ENCODE results near the gene PTH1R. TPM values are rescaled to one million over a fixed set of nuclear protein-coding genes. Genes with fewer than 3 reads are reported as not detected.

The PTH1R gene
- total RNA-seq, 2 donors from 2014 or later = 5.6 to 8.9 TPM

DNA sequence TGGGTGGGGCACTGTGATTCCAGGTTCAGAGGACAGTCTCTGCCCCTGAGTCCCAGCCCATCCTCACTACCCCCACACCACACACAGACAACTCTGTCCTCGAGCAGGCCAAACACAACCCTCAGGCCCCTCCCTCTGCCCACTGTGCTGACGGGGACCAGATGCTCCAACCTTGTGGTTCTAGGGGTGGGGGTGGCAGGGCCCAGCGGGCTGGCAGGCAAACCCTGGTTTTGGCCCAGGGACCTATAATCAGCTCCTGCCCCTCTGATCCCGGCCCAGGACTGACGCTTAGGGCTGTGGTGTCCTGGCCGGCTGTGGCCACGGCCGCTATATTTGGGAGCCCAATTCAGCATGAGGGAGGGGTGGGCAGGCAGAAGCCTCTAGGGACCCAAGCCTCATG is 9.2 kb upstream of the PTH1R start:
- ATAC-seq (ENCODE audit: insufficient number of reproducible peaks, low FRiP score, low read depth) (no peak), DNase-seq (ENCODE audit: low spot score) (no peak)
- no peaks in the 10 kb centered on the region for H3K27me3 ChIP-seq (replicated peaks; ENCODE audit: insufficient read depth)
- no peak overlapping the region for H3K27ac ChIP-seq
- TF ChIP-seq, protein P1, sequence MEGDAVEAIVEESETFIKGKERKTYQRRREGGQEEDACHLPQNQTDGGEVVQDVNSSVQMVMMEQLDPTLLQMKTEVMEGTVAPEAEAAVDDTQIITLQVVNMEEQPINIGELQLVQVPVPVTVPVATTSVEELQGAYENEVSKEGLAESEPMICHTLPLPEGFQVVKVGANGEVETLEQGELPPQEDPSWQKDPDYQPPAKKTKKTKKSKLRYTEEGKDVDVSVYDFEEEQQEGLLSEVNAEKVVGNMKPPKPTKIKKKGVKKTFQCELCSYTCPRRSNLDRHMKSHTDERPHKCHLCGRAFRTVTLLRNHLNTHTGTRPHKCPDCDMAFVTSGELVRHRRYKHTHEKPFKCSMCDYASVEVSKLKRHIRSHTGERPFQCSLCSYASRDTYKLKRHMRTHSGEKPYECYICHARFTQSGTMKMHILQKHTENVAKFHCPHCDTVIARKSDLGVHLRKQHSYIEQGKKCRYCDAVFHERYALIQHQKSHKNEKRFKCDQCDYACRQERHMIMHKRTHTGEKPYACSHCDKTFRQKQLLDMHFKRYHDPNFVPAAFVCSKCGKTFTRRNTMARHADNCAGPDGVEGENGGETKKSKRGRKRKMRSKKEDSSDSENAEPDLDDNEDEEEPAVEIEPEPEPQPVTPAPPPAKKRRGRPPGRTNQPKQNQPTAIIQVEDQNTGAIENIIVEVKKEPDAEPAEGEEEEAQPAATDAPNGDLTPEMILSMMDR (IDR thresholded peaks at IDR 0.05) = no peak
- no peaks in the 10 kb centered on the region for H3K9me3 ChIP-seq
- no peaks in the 10 kb centered on the region for H3K36me3 ChIP-seq
- no peak overlapping the region for H3K4me3 ChIP-seq
- peaks cover 25 to 79% of the 10 kb centered on the region in 2 donors for H3K4me1 ChIP-seq (ENCODE audit: control insufficient read depth in 1 of 2, low read depth in 2 of 2)

DNA sequence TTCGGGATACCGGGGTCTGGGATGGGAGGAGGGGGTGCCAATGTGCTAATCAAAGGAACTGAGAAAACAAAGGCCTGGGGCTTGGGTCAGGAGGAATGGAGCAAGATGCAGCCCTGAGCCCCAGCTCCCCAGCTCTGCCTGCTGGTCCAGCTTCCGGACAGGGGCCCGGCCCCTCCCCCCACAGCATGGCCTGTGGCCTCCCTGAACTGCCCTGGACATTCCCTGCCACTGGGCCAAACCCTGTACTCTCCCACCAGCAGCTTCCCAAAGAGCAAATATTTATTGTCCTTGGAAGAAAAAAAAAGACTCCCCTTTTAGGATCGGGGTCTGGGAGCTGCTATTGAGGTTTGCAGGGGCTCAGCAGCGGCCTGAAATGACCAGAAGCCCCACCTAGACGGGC is 8.6 kb upstream of the PTH1R start:
- DNase-seq (ENCODE audit: low spot score) (no peak), ATAC-seq (ENCODE audit: insufficient number of reproducible peaks, low FRiP score, low read depth) (no peak)
- no peak overlapping the region for H3K4me3 ChIP-seq
- H3K27me3 ChIP-seq (replicated peaks; ENCODE audit: insufficient read depth) = no peaks in the 10 kb centered on the region
- no peaks in the 10 kb centered on the region for H3K36me3 ChIP-seq
- no peak overlapping the region for H3K27ac ChIP-seq
- H3K9me3 ChIP-seq = no peaks in the 10 kb centered on the region
- TF ChIP-seq, protein P1 (IDR thresholded peaks at IDR 0.05) = no peak
- peaks cover 30 to 85% of the 10 kb centered on the region in 2 donors for H3K4me1 ChIP-seq (ENCODE audit: control insufficient read depth in 1 of 2, low read depth in 2 of 2)

DNA sequence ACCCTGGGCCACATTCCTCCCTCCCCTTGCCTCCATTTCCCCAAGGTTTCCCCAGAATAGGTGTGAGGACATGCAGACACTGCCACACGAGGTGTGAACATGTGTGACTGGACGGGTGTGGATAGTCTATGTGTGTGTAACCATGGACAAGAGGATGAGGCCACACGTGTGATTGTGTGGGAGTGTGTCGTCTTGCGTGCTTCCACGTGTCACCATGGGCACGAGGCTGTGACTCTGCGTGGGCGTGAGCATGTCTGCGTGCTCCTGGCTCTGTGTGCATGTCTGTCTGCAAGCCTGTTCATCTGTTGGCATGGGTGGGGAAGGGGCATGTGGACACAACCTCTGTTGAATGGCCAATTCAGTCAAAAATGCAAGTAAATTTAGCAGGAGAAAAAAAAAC is 8.1 kb upstream of the PTH1R start:
- ATAC-seq (ENCODE audit: insufficient number of reproducible peaks, low FRiP score, low read depth) (no peak), DNase-seq (ENCODE audit: low spot score) (no peak)
- no peaks in the 10 kb centered on the region for H3K36me3 ChIP-seq
- no peaks in the 10 kb centered on the region for H3K27me3 ChIP-seq (replicated peaks; ENCODE audit: insufficient read depth)
- no peak overlapping the region for H3K27ac ChIP-seq
- H3K9me3 ChIP-seq = no peaks in the 10 kb centered on the region
- H3K4me1 ChIP-seq (ENCODE audit: control insufficient read depth in 1 of 2, low read depth in 2 of 2) = peaks cover 35 to 88% of the 10 kb centered on the region in 2 donors
- TF ChIP-seq, protein P1 (IDR thresholded peaks at IDR 0.05) = no peak
- H3K4me3 ChIP-seq = no peak overlapping the region

DNA sequence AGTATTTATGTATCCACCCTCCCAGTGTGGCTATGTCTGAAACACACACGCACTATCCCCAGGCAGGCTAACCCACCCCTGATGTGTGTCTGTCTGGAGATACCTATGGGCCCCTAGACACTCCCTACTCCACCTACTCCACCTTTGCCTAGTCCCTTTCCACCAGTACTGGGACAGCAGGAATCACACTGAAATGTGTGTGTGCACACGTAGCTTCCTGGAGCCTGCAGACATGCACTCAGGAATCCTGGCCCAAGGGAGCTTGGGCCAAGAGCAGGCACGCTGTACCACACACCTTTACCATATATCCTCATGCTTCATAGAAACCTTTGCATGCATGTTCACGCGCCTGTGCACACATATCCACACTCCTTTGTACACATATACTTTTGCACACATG is 6.9 kb upstream of the PTH1R start:
- Histone ChIP-seq H3K27me3 (replicated peaks; ENCODE audit: insufficient read depth) (no peaks in the 10 kb centered on the region), H3K27ac (no peak overlapping the region), H3K4me1 (ENCODE audit: control insufficient read depth in 1 of 2, low read depth in 2 of 2) (peaks cover 40 to 89% of the 10 kb centered on the region in 2 donors), H3K36me3 (no peaks in the 10 kb centered on the region), H3K4me3 (no peak overlapping the region), H3K9me3 (no peaks in the 10 kb centered on the region)
- ATAC-seq (ENCODE audit: insufficient number of reproducible peaks, low FRiP score, low read depth) = no peak
- TF ChIP-seq, protein P1 (IDR thresholded peaks at IDR 0.05) = no peak
- no peak for DNase-seq (ENCODE audit: low spot score)

DNA sequence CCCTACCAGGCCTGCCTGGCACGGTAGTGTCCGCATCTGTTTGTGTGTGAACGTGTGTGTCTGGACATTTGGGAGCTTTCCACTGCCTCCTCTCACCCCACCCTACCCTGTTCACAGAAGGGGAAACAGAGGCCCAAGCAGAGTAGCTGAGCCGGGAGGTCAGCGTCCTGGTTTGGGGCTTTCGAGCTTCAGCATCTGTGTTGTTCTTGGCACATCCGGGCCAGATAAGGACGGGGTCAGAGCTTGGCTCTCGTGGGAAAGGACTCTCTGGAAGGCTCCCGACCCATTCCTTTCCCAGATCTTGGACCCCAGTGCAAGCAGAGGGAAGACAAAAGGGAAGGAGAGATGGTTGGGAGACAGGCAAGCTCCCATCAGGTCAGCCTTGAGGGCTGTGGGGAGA is 6.3 kb upstream of the PTH1R start:
- Histone ChIP-seq H3K27me3 (replicated peaks; ENCODE audit: insufficient read depth) (no peaks in the 10 kb centered on the region), H3K27ac (no peak overlapping the region), H3K9me3 (no peaks in the 10 kb centered on the region), H3K4me1 (ENCODE audit: control insufficient read depth in 1 of 2, low read depth in 2 of 2) (peaks cover 40 to 92% of the 10 kb centered on the region in 2 donors), H3K36me3 (no peaks in the 10 kb centered on the region), H3K4me3 (no peak overlapping the region)
- ATAC-seq (ENCODE audit: insufficient number of reproducible peaks, low FRiP score, low read depth) (no peak), DNase-seq (ENCODE audit: low spot score) (no peak)
- TF ChIP-seq, protein P1 (IDR thresholded peaks at IDR 0.05) = no peak

Measured in thoracic aorta (tissue), 2 donors.